ENCODE results near the gene NFATC2. TPM values are rescaled to one million over a fixed set of nuclear protein-coding genes. Genes with fewer than 3 reads are reported as not detected.

The NFATC2 gene
- polyA plus RNA-seq, 1 of the 3 experiments (the other 2 are of a cell fraction), result 0.36 TPM

DNA sequence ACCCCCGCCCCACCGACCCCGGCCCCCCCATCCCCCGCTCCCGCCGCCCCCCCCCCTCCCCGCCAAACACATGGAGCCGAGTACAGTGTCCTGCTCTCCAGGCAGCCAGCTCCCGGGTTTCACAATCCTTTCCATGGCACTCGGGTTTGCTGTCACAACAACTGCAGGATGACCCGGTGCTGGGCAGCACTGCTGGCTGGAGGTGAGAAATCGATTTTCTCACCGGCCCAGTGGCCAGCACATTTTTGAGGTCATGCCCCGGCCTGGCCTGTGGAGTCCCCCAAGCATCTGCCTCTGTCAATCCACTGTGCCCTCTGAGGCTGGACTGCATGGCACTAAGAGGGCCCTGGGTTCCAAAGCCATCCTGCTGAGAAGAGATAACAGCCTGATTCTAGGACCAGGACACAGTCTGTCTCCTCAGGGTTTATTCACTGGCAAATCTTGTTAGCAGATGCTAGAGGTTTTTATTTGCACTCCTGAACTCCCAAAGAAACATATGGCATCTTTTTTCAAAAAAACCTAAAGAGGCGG, 129.5 kb downstream of the NFATC2 start (continued):
- peak; percentile 57 for TF ChIP-seq CHD2 (IDR thresholded peaks at IDR 0.05; ENCODE audit: low read length, partially characterized antibody)
- TF ChIP-seq, protein P1, sequence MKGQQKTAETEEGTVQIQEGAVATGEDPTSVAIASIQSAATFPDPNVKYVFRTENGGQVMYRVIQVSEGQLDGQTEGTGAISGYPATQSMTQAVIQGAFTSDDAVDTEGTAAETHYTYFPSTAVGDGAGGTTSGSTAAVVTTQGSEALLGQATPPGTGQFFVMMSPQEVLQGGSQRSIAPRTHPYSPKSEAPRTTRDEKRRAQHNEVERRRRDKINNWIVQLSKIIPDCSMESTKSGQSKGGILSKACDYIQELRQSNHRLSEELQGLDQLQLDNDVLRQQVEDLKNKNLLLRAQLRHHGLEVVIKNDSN (IDR thresholded peaks at IDR 0.05; ENCODE audit: borderline replicate concordance, low read depth), result no peak
- TF ChIP-seq FOXJ3 (CRISPR knock-in tag; IDR thresholded peaks at IDR 0.05), result no peak
- no peak for TF ChIP-seq TAF1 (IDR thresholded peaks at IDR 0.05; ENCODE audit: borderline replicate concordance, low read depth, low read length)
- TF ChIP-seq, protein P2, sequence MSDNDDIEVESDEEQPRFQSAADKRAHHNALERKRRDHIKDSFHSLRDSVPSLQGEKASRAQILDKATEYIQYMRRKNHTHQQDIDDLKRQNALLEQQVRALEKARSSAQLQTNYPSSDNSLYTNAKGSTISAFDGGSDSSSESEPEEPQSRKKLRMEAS (IDR thresholded peaks at IDR 0.05; ENCODE audit: low read depth), result no peak
- peak; percentile 86; the same call in 1 of the 2 replicates for TF ChIP-seq RCOR1 (IDR thresholded peaks at IDR 0.05; ENCODE audit: low read length)
- peak; percentile 44; the same call in 1 of the 2 replicates for TF ChIP-seq MXI1 (IDR thresholded peaks at IDR 0.05; ENCODE audit: low read depth, low read length)
- TF ChIP-seq, protein P3, sequence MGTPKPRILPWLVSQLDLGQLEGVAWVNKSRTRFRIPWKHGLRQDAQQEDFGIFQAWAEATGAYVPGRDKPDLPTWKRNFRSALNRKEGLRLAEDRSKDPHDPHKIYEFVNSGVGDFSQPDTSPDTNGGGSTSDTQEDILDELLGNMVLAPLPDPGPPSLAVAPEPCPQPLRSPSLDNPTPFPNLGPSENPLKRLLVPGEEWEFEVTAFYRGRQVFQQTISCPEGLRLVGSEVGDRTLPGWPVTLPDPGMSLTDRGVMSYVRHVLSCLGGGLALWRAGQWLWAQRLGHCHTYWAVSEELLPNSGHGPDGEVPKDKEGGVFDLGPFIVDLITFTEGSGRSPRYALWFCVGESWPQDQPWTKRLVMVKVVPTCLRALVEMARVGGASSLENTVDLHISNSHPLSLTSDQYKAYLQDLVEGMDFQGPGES (IDR thresholded peaks at IDR 0.05; ENCODE audit: low read depth, low read length), result no peak
- no peak for TF ChIP-seq RFX5 (IDR thresholded peaks at IDR 0.05; ENCODE audit: low read length)
- TF ChIP-seq POLR2AphosphoS5 (IDR thresholded peaks at IDR 0.05; ENCODE audit: low read depth, low read length), result no peak
- TF ChIP-seq NRF1 (IDR thresholded peaks at IDR 0.05; ENCODE audit: low read depth, low read length), result no peak
- TF ChIP-seq, protein P4, sequence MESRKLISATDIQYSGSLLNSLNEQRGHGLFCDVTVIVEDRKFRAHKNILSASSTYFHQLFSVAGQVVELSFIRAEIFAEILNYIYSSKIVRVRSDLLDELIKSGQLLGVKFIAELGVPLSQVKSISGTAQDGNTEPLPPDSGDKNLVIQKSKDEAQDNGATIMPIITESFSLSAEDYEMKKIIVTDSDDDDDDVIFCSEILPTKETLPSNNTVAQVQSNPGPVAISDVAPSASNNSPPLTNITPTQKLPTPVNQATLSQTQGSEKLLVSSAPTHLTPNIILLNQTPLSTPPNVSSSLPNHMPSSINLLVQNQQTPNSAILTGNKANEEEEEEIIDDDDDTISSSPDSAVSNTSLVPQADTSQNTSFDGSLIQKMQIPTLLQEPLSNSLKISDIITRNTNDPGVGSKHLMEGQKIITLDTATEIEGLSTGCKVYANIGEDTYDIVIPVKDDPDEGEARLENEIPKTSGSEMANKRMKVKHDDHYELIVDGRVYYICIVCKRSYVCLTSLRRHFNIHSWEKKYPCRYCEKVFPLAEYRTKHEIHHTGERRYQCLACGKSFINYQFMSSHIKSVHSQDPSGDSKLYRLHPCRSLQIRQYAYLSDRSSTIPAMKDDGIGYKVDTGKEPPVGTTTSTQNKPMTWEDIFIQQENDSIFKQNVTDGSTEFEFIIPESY (IDR thresholded peaks at IDR 0.05; ENCODE audit: borderline replicate concordance, low read depth), result no peak

DNA sequence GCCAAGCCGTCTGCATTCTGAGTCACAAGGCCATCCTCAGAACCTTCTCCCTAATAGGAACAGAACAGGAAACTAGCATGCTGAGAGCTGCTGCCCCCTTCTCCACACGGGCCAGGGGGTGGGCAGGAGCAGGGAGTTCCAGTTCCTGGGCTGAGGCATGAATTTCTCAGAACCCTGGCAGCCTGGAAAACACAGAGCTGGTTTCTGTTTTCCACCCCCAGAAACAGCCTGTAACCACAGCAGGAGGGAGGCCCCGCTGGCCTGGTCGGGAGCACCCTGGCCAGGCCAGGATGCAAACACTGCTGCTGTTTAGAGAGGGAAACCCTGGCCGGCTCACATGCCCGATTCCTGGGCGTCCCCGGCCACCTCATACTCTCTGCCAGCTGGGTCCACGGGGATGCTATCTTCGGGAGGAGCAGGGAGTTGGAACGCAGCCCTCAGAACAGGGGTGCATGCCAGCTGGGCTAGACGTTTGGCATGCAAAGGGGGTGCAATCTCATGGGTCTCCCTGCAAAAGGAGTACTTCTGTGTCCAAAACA, 130.1 kb downstream of the NFATC2 start:
- no peaks in the 10 kb centered on the region for H3K36me3 ChIP-seq (replicated peaks in 1 of 2; ENCODE audit: control insufficient read depth in 1 of 2, insufficient read depth in 2 of 2, low read length in 1 of 2)
- peak overlapping the region; percentile 89 for H2AFZ ChIP-seq (ENCODE audit: low read depth)
- no peaks in the 10 kb centered on the region for H4K20me1 ChIP-seq (ENCODE audit: insufficient read depth)
- ChIA-PET POLR2A (interaction anchor here (0.9 to 1.1 kb wide), 2 partner anchors 32 to 44 kb away, joined by 3 to 6 read pairs; no protein-coding TSS in a partner anchor), CTCF (interaction anchor here (0.8 to 4.5 kb wide), 13 partner anchors 22 to 431 kb away, joined by 3 to 27 read pairs (median 4); no protein-coding TSS in a partner anchor)
- H3K4me1 ChIP-seq (ENCODE audit: control insufficient read depth in 1 of 2, insufficient read depth in 2 of 2, low read depth in 1 of 2, low read length in 1 of 2), result peaks cover 9 to 17% of the 10 kb centered on the region in 2 experiments; a peak in 2 of 4 replicates
- TF ChIP-seq JUND (IDR thresholded peaks at IDR 0.05) (no peak), MXI1 (IDR thresholded peaks at IDR 0.05; ENCODE audit: low read depth, low read length) (no peak; the same call in 1 of the 2 replicates), CHD2 (IDR thresholded peaks at IDR 0.05; ENCODE audit: low read length, partially characterized antibody) (no peak), TCF12 (IDR thresholded peaks at IDR 0.05) (no peak; the same call in 1 of the 2 replicates), TEAD4 (IDR thresholded peaks at IDR 0.05; ENCODE audit: borderline replicate concordance, insufficient read depth) (no peak), MEF2A (IDR thresholded peaks at IDR 0.05; ENCODE audit: borderline replicate concordance, low read depth) (no peak), TAF1 (IDR thresholded peaks at IDR 0.05; ENCODE audit: borderline replicate concordance, low read depth, low read length) (no peak), POLR2AphosphoS5 (IDR thresholded peaks at IDR 0.05; ENCODE audit: low read depth, low read length) (no peak), FOXJ3 (CRISPR knock-in tag; IDR thresholded peaks at IDR 0.05) (no peak), YY1 (IDR thresholded peaks at IDR 0.05; ENCODE audit: low read depth) (no peak), NRF1 (IDR thresholded peaks at IDR 0.05; ENCODE audit: low read depth, low read length) (no peak), SMC3 (IDR thresholded peaks at IDR 0.05; ENCODE audit: low read depth, low read length) (no peak)
- TF ChIP-seq, protein P2 (IDR thresholded peaks at IDR 0.05; ENCODE audit: low read depth), result no peak
- TF ChIP-seq, protein P3 (IDR thresholded peaks at IDR 0.05; ENCODE audit: low read depth, low read length), result no peak
- peak; percentile 74 for DNase-seq
- no peaks in the 10 kb centered on the region for H3K9me2 ChIP-seq
- H3K27ac ChIP-seq (ENCODE audit: low read depth in 2 of 2, low read length in 1 of 2), result peak overlapping the region; percentile 72 to 93
- H3K27me3 ChIP-seq (ENCODE audit: insufficient read depth), result no peaks in the 10 kb centered on the region
- no peaks in the 10 kb centered on the region for H3F3A ChIP-seq (replicated peaks; ENCODE audit: insufficient read depth)
- H3K9ac ChIP-seq, result peak overlapping the region; percentile 61; the same call in 1 of the 2 replicates
- no peaks in the 10 kb centered on the region for H3K79me2 ChIP-seq (ENCODE audit: insufficient read depth)
- no peaks in the 10 kb centered on the region for H3K9me3 ChIP-seq
- 24% methylated on average over 6 of the region's 12 CpGs for WGBS (ENCODE audit: low lambda C conversion rate)
- no peak overlapping the region for H3K4me3 ChIP-seq (ENCODE audit: low read depth in 2 of 2, low read length in 1 of 2)
- H3K4me2 ChIP-seq, result peak overlapping the region; percentile 71
